ENCODE measurements around the gene AGFG1.

AGFG1 gene

DNA sequence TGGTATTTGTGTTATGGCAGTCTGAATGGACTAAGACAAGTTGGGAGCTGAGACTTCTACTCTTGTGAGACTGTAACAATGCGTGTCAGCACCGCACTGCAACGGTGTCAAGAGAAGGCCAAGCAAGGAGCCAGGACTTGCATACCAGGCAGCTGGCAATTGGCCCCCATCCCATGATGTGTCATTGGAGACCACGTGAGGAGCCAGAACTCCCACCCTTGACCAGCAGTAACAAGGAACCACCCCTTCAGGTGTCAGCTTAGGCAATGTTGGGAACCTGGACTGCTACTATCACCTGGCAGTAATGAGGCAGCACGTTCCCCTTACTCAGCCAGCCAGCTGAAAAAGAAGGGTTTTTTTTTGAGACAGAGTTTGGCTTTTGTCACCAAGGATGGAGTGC, 32.7 kb upstream of the AGFG1 start:
- DNase-seq (ENCODE audit: low read depth): no peak
- no peak overlapping the region for H3K4me3 ChIP-seq (ENCODE audit: low read depth, low read length)
- TF ChIP-seq, protein P1, sequence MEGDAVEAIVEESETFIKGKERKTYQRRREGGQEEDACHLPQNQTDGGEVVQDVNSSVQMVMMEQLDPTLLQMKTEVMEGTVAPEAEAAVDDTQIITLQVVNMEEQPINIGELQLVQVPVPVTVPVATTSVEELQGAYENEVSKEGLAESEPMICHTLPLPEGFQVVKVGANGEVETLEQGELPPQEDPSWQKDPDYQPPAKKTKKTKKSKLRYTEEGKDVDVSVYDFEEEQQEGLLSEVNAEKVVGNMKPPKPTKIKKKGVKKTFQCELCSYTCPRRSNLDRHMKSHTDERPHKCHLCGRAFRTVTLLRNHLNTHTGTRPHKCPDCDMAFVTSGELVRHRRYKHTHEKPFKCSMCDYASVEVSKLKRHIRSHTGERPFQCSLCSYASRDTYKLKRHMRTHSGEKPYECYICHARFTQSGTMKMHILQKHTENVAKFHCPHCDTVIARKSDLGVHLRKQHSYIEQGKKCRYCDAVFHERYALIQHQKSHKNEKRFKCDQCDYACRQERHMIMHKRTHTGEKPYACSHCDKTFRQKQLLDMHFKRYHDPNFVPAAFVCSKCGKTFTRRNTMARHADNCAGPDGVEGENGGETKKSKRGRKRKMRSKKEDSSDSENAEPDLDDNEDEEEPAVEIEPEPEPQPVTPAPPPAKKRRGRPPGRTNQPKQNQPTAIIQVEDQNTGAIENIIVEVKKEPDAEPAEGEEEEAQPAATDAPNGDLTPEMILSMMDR (IDR thresholded peaks at IDR 0.05; ENCODE audit: low read depth, low read length, missing control alignments): no peak

DNA sequence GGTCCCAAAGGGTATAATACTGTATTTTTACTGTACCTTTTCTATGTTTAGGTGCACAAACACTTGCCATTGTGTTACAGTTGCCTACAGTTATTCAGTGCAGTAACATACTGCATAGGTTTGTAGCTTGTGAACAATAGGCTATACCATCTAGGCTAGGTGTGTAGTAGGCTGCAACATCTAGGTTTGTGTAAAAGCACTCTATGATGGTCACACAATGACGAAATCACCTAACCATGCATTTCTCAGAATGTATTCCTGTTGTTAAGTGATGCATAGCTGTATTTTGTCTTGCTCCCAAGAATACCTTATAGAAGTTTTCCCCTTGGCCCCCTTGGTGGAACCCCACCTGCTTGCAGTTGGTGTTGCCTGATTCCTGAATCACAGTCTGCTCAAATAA, 29.3 kb upstream of the AGFG1 start:
- DNase-seq (ENCODE audit: low read depth): no peak
- TF ChIP-seq, protein P1 (IDR thresholded peaks at IDR 0.05; ENCODE audit: low read depth, low read length, missing control alignments): no peak

DNA sequence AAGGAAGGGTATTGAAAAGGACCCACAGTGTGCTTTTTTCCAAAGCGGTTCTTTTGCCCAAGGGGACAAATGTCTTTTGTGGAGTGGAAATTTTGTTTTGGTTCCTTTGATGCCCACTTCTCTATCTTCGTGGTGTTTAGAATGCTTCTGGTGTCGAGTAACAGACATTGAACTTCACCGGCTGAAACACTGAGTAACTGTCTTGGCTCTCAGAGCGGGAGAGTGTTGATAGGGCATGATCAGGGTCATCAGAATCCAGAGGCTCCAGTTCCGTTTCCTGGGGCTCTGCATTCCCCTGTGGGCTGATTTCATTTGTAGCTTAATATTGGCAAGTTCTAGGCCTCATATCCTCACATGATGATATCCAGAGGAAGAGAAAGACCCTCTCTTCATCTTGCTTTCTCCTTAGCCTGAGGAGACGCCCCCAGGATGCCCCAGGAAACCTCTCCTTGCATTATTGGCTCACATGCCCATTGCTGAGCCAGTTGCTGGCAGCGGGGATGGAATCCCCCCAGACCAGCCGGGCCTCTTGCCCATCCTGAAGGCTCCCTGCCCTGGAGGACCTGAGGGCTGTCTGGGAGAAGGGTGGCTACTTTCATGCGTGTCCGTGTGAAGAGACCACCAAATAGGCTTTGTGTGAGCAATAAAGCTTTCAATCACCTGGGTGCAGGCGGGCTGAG, 27.9 kb upstream of the AGFG1 start:
- TF ChIP-seq, protein P1 (IDR thresholded peaks at IDR 0.05; ENCODE audit: low read depth, low read length, missing control alignments): no peak
- no peak overlapping the region for H3K4me3 ChIP-seq (ENCODE audit: low read depth, low read length)
- DNase-seq (ENCODE audit: low read depth): no peak

More for the DNA sequence above, 29.3 kb upstream of the AGFG1 start:
- H3K4me3 ChIP-seq (ENCODE audit: low read depth, low read length): no peak overlapping the region

DNA sequence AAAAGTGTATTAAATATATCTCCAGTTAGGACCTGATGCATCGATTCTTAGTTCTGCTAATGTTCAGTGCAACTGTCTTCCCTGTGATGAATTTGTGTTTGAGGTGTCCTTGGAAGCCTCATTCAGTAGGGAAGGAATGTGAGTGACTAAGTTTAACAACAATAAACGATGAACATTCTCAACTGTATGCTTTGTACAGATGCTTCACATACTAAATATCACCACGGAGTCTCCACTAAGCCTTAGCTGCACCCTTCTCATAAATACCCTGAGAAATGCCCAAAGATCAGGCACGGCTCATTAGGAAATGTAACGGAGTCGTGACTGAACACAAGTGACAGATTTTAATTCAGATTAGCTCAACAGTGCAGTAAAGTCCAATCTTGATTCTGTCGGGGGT, 24.4 kb upstream of the AGFG1 start:
- TF ChIP-seq, protein P1 (IDR thresholded peaks at IDR 0.05; ENCODE audit: low read depth, low read length, missing control alignments): no peak
- no peak for DNase-seq (ENCODE audit: low read depth)
- H3K4me3 ChIP-seq (ENCODE audit: low read depth, low read length): no peak overlapping the region

DNA sequence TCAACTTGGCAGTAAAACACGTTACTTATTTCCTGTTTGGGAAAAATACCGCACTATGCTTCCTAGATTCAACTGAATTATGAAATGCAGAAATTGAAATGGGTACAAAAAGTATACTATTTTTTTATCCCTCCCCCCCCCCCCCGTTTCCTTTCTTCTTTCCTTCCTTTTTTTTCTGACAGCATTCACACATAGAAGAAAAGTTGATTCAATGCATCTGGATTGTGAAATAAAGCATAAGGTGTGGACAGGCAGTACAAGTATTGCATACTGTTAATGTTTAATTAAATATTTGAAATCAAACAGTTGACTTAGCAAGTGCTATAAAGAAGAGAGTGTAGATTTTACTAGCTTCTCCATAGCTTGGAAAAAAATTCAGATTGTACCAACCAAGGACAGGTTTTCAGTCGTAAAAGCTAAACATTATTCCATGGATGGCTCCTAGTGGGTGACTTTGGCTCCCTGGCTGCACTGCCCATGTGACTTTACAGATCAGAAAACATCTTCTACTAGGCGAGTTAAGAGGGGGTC, 21.6 kb upstream of the AGFG1 start:
- no peak for DNase-seq (ENCODE audit: low read depth)
- H3K4me3 ChIP-seq (ENCODE audit: low read depth, low read length): no peak overlapping the region
- TF ChIP-seq, protein P1 (IDR thresholded peaks at IDR 0.05; ENCODE audit: low read depth, low read length, missing control alignments): no peak

DNA sequence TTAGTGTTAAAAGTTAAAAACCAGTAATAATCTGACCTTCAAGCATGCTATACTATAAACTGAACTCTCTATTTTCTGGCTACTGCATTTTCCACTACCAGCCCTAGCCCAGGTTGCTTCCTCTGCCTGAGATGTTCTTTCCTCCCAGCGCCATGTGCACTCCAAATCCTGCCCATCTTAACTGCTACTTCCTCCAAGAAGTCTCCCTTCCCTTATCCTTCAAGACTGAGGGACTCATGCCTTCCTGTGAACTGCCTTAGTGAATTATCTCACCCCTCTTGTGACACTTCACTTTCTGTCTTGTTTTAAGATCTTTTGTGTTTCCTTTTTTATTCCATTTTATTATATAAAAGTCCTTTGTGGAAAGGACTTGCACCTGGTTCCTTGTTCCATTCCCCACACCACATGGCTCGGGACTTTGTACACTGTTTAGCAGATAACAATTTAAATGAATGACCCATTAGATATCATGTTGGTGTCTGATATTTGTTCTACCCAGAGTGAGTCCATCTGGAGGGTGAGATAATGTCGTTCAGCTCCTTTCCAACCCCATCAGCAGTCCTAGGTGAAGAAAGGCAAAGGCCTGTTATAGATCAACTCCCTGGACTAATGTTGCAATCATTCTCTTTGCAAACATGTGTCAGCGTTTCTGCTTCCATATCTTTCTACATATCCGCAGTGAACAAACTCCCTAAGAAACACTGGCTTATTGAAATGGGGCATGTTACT, 20.9 kb upstream of the AGFG1 start:
- no peak overlapping the region for H3K4me3 ChIP-seq (ENCODE audit: low read depth, low read length)
- TF ChIP-seq, protein P1 (IDR thresholded peaks at IDR 0.05; ENCODE audit: low read depth, low read length, missing control alignments): no peak
- DNase-seq (ENCODE audit: low read depth): no peak

Data from GM12864 (cell line).